Upper lobe of right lung (tissue), 1 donor: ENCODE data around the gene LRIG1. TPM values are rescaled to one million over a fixed set of nuclear protein-coding genes. Genes with fewer than 3 reads are reported as not detected.

Experiments used
- ATAC-seq: fragments of 200-7000 bp; cut with Tn5 transposase; one replicate; pipeline ENCODE4 v1.9.1; 2020; ENCODE audit warnings: mild to moderate bottlenecking, moderate library complexity
- DNase-seq: peaks from one replicate; pipeline ENCODE4 v3.0.0-alpha.2; 2020
- H3K27ac ChIP-seq: fragments of 200-600 bp; one replicate; pipeline ENCODE4 v1.8.0; 2022
- H3K27me3 ChIP-seq: fragments of 200-600 bp; one replicate; pipeline ENCODE4 v1.8.0; 2022; ENCODE audit warnings: mild to moderate bottlenecking
- H3K36me3 ChIP-seq: fragments of 200-600 bp; one replicate; pipeline ENCODE4 v1.8.0; 2022
- H3K4me1 ChIP-seq: fragments of 200-600 bp; one replicate; pipeline ENCODE4 v1.8.0; 2022
- H3K4me3 ChIP-seq: fragments of 200-600 bp; one replicate; pipeline ENCODE4 v1.8.0; 2022; ENCODE audit warnings: mild to moderate bottlenecking
- H3K9me3 ChIP-seq: fragments of 200-600 bp; one replicate; pipeline ENCODE4 v1.8.0; 2022
- CTCF ChIP-seq: fragments of 200-600 bp; IDR thresholded peaks from one replicate; pipeline ENCODE4 v1.8.0; 2022; ENCODE audit warnings: antibody characterized with exemption
- intact Hi-C: fragments of 100-400 bp; cut with DNase I; formaldehyde crosslinking; loops from one replicate; pipeline ENCODE4 v1.11.0; 2022
- total RNA-seq: library from RNA; stranded (reverse); fragmentation: NEBNext Ultra II Directional; extraction: Animal tissue kit (Norgen Biotek cat#: 25700); gene quantifications from one replicate; pipeline ENCODE4 v1.2.1, GENCODE V29; 2021
- donor health status: DM: no; HTN: yes; CAD: no; lungs with severe emphysema.

Gene LRIG1
- total RNA-seq, 1 donor from 2014 or later, result 56.2 TPM

- Histone ChIP-seq H3K9me3 (no peaks in the 10 kb centered on the region), H3K27ac (no peak overlapping the region), H3K4me3 (no peak overlapping the region), H3K36me3 (peaks cover 82% of the 10 kb centered on the region), H3K4me1 (no peaks in the 10 kb centered on the region), H3K27me3 (no peaks in the 10 kb centered on the region)
- DNase-seq (no peak), ATAC-seq (no peak)
- intact Hi-C loops, result no loop called here
- TF ChIP-seq CTCF, result no peak
These were observed 115.8 kb downstream of the LRIG1 start for GRCh38 chr3:66385066-66385465.

GRCh38 chr3:66383998-66384745 is 116.7 kb downstream of the LRIG1 start:
- Histone ChIP-seq H3K9me3 (no peaks in the 10 kb centered on the region), H3K36me3 (peaks cover 86% of the 10 kb centered on the region), H3K4me3 (no peak overlapping the region), H3K4me1 (no peaks in the 10 kb centered on the region), H3K27me3 (no peaks in the 10 kb centered on the region), H3K27ac (no peak overlapping the region)
- intact Hi-C loops, result no loop called here
- no peak for ATAC-seq
- no peak for DNase-seq
- TF ChIP-seq CTCF, result no peak

- no peaks in the 10 kb centered on the region for H3K9me3 ChIP-seq
- no peak overlapping the region for H3K27ac ChIP-seq
- intact Hi-C loops, result no loop called here
- H3K36me3 ChIP-seq, result peaks cover 97% of the 10 kb centered on the region
- no peaks in the 10 kb centered on the region for H3K27me3 ChIP-seq
- TF ChIP-seq CTCF, result no peak
- ATAC-seq, result no peak
- no peak for DNase-seq
- H3K4me1 ChIP-seq, result no peaks in the 10 kb centered on the region
- H3K4me3 ChIP-seq, result no peak overlapping the region
These were observed 117.8 kb downstream of the LRIG1 start for GRCh38 chr3:66383023-66383422.

- DNase-seq (no peak), ATAC-seq (no peak)
- Histone ChIP-seq H3K4me1 (no peaks in the 10 kb centered on the region), H3K27ac (no peak overlapping the region), H3K4me3 (no peak overlapping the region), H3K36me3 (peaks cover 100% of the 10 kb centered on the region), H3K27me3 (no peaks in the 10 kb centered on the region), H3K9me3 (no peaks in the 10 kb centered on the region)
- no peak for TF ChIP-seq CTCF
- intact Hi-C loops, result no loop called here
These were observed 118.7 kb downstream of the LRIG1 start for GRCh38 chr3:66382142-66382541.

- intact Hi-C loops, result no loop called here
- DNase-seq, result no peak
- no peak overlapping the region for H3K27ac ChIP-seq
- ATAC-seq, result no peak
- H3K4me3 ChIP-seq, result no peak overlapping the region
- H3K27me3 ChIP-seq, result no peaks in the 10 kb centered on the region
- no peak for TF ChIP-seq CTCF
- H3K36me3 ChIP-seq, result peaks cover 97% of the 10 kb centered on the region
- no peaks in the 10 kb centered on the region for H3K4me1 ChIP-seq
- no peaks in the 10 kb centered on the region for H3K9me3 ChIP-seq
These were observed 119.2 kb downstream of the LRIG1 start for GRCh38 chr3:66381626-66382025.
